HepG2 (cell line): ENCODE results near the gene BCAS4.

ENCODE experiments used
- AGO1 ChIP-seq: fragments of 200-400 bp; formaldehyde crosslinking; IDR thresholded peaks from 2 replicates; pipeline ENCODE4 v1.6.1; 2017; ENCODE audit warnings: mild to moderate bottlenecking, low read depth, low read length, moderate library complexity; ENCODE audit not compliant: poor library complexity, severe bottlenecking
- ETV6 ChIP-seq: sonication (generic); formaldehyde crosslinking; conservative IDR thresholded peaks from 2 replicates; pipeline ENCODE4 v1.4.0; 2020; ENCODE audit warnings: missing genetic modification reagents
- JUNB ChIP-seq: sonication (generic); formaldehyde crosslinking; IDR thresholded peaks from 2 replicates; pipeline ENCODE4 v1.8.0; 2022; ENCODE audit warnings: missing genetic modification reagents, mild to moderate bottlenecking, borderline replicate concordance
- KAT7 ChIP-seq: IDR thresholded peaks from 2 replicates; pipeline ENCODE4 v1.6.1; 2018; ENCODE audit warnings: borderline replicate concordance, missing compliant biosample characterization
- NPAS2 ChIP-seq: sonication (generic); formaldehyde crosslinking; IDR thresholded peaks from 2 replicates; pipeline ENCODE4 v1.8.0; 2022; ENCODE audit warnings: mild to moderate bottlenecking, missing genetic modification reagents, borderline replicate concordance
- PBX3 ChIP-seq: sonication (generic); formaldehyde crosslinking; IDR thresholded peaks from 2 replicates; pipeline ENCODE4 v1.8.1; 2023; ENCODE audit warnings: missing genetic modification reagents, inconsistent platforms, borderline replicate concordance
- RNF2 ChIP-seq: fragments of 450-650 bp; conservative IDR thresholded peaks from 2 replicates; pipeline ENCODE4 v1.6.1; 2016; ENCODE audit warnings: low read depth
- SAP130 ChIP-seq: IDR thresholded peaks from 2 replicates; pipeline ENCODE4 v1.6.1; 2016; ENCODE audit warnings: low read depth
- ZNF883 ChIP-seq: sonication (generic); formaldehyde crosslinking; IDR thresholded peaks from 2 replicates; pipeline ENCODE4 v1.5.1; 2020; ENCODE audit warnings: mild to moderate bottlenecking, missing genetic modification reagents; ENCODE audit errors: not compliant biosample characterization

GRCh38 chr20:50868509-50869495 is 73.9 kb downstream of the BCAS4 start:
- TF ChIP-seq SAP130 (peak; percentile 62), NPAS2 (no peak), JUNB (CRISPR knock-in tag) (no peak), PBX3 (CRISPR knock-in tag) (no peak), AGO1 (no peak), KAT7 (CRISPR knock-in tag) (no peak), ETV6 (CRISPR knock-in tag) (no peak), RNF2 (no peak), ZNF883 (CRISPR knock-in tag) (no peak)
